ENCODE results near the gene ZBTB46.

GRCh38 chr20:63758152-63758551 lies 72.9 kb downstream of the ZBTB46 start:
- TF ChIP-seq CTCF (IDR thresholded peaks at IDR 0.05) (no peak), POLR2A (IDR thresholded peaks at IDR 0.05) (no peak)

All from lower leg skin (tissue), 3 donors.